Myocyte (in vitro differentiated cells): Measurements from ENCODE around the gene ARPC5L. TPM values are rescaled to one million over a fixed set of nuclear protein-coding genes. Genes with fewer than 3 reads are reported as not detected.

Source experiments
- DNase-seq: peaks from one replicate; pipeline ENCODE4 v3.0.0-alpha.2; 2012; ENCODE audit warnings: low read depth
- total RNA-seq: library from RNA; depleted of rRNA; stranded (reverse); fragments of >200 nt; gene quantifications from 2 replicates; pipeline ENCODE4 v1.2.3, GENCODE V29; 2014

Gene ARPC5L
- total RNA-seq, 1 donor from 2014 or later, result 32.2 TPM

- DNase-seq, result peak; percentile 71
These were observed 1.2 kb upstream of the ARPC5L start for GRCh38 chr9:124860582-124861341.

- peak; percentile 56 for DNase-seq
These were observed 1.5 kb downstream of the ARPC5L start for GRCh38 chr9:124863371-124863871.

DNA sequence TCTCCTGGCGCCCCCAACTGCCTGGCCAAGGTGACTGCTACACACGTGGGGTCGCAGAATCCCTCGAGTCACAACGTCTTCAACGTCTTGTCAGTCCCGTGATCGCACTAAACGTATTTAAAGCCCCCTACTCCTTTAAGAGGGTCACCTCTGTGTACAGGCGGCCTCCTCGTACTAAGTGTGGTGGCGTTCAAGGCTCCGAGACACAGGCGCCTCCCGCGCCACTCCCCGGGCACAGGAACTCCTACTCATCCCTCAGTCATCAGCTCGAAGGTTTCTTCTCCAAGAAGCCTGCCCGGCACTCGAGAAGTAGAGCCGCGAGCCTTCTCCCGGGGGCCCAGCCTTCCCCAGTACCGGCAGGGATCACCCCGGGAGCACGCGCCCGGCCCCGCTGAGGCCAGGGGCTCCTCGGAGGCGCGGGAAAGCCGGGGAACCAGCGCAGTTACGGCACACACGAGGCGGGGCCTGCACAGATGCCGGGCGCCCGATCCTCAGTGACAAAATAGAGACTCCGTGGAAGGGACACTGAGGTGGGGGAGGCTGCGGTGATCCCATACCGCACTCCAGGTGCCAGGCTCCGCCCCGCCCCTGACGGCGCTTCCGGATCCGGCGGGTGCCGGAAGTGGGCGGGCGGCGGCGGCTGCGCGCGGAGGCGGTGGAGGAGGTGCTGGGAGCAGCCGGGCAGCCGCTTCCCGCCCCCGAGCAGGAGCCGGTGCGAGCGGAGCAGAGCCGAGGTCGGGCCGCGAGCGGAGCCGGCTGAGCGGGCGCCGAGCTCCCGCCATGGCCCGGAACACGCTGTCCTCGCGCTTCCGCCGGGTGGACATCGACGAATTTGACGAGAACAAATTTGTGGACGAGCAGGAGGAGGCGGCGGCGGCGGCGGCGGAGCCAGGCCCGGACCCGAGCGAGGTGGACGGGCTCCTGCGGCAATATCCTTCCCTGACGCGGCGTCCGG, 6.9 kb downstream of the ARPC5L start:
- DNase-seq, result peak; percentile 89

DNA sequence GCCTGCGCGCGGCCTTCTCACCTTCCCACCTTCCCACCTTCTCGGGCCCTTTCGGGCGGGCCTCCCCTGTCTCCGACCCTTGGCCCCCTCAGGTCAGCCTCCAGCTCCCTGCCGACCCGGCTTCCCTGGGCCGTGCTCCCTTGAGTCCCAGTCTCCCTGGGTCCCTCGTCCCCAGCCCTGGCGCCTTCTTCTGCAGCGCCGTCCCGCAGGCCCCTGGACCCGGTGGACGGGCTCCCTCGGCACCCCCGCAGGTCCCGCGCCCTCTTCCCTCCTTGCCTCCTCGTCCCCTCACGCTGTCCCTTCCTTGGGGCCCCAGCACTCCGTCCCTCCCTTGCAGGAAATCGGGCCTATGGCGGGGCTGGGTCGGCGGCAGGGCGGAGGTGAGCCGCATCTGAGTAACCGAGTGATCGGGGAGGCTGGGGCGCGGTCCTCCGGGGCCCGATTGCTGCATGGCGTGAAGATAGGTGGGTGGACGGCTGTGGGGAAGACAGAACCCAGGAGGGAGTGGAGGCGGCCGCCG, 7.6 kb downstream of the ARPC5L start:
- DNase-seq, result no peak

DNA sequence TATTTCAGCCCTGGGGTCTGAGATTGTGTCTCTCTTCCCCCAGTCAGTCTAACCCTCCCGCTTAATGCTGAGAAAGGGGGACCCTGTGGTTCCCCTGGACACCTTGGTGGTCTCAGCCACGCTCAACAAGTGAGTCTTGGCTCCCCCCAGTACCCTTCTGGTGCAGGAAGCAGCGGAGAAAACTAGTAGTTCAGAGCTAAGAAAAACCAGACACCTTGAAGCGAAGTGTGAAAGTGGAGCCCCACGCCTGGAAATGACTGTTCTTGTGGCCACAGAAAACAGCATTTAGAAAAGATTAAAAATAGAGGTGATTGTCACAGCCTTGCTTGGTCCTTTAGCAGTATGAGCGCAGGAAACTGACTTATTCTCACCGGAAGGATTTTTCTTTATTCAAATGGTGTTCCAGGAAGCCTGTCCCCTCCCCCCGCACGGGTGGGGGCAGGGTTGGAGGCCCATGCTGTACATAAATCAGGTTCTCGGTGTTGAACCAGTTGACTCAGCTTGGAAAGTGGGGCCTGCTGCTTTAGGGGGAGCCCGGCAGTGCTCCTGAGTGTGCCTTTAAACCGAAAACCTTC, 8.1 kb downstream of the ARPC5L start:
- no peak for DNase-seq

GRCh38 chr9:124870723-124871122, 8.8 kb downstream of the ARPC5L start:
- DNase-seq, result no peak

- no peak for DNase-seq
These were observed 9.2 kb downstream of the ARPC5L start for GRCh38 chr9:124871156-124871561.

DNA sequence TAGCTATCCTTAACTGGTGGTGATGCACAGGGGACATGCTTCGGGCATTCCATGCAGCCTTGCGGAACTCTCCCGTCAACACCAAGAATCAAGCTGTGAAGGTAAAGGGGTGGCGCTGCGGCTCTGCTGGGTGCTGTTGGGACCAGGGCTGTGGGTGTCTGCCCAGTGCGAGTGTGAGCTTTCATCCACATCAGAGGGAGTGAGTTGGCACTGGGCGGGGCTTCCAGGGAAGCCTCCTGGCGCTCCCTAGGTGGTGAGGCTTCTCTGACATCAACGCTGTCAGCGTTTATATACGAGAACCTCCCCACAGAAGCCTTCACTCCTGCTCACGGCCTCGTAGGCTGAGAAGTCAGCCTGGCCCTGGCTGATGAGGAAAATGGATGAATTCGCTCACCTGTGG, 11.7 kb downstream of the ARPC5L start:
- no peak for DNase-seq

DNA sequence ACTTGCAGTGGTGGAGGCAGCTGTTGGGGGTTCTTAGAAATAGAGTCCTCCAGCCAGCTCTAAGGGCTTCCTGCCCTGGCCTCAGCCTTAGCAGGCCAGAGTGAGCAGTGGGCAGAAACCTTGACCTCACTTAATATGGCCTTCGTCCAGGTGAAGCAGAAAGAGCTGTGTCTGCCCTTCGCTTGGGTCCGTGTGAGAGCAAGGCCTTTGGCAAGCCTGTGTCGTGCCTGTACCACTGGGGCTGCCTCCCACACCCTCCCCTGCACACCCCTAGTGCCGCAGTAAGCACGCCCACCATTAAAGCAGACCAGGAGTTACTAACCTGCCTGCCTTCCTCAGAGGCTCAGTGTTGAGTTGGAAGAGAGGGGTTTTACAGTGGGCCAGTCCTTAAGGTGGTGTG, 13.6 kb downstream of the ARPC5L start:
- no peak for DNase-seq

- no peak for DNase-seq
These were observed 15.3 kb downstream of the ARPC5L start for GRCh38 chr9:124877021-124877782.

DNA sequence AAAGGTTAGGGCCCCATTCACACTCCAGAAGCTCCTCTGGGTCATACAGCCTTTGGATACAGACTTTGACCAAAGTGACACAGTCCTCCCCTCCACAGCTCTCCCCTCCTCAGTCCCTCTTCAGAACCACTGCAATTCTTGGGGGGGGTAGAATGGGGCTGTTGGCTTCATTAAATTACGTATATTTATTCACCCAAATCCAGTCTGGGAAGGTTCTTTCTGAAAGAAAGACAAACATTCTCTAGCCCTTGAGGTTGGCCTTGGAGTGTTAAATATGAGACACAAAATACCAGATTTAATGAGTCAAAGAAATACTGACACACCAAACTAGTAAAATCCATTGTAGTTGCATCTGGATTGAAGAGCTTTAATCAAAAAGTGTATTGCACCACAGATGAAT, 16.1 kb downstream of the ARPC5L start:
- DNase-seq, result no peak

GRCh38 chr9:124878518-124878917, 16.6 kb downstream of the ARPC5L start:
- DNase-seq, result no peak

DNA sequence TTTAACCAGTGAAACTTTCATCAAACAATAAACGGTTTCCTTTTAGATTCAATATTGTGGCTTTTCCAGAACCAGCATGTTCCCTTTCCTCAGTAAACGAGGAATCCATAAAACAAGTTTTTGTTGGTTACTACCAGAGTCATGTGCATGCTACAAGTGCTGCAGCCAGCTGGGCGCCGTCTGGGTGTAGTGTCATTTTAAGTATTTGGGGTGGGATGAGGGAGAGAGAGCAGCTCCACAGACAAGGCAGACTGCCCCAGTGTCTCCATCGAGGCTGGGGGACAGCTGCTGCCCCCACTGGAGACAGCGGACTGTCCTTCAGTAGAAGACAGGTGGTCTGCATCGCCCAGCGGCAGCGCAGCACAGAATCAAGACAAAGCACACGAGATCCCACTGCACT, 17.3 kb downstream of the ARPC5L start:
- DNase-seq, result no peak

DNA sequence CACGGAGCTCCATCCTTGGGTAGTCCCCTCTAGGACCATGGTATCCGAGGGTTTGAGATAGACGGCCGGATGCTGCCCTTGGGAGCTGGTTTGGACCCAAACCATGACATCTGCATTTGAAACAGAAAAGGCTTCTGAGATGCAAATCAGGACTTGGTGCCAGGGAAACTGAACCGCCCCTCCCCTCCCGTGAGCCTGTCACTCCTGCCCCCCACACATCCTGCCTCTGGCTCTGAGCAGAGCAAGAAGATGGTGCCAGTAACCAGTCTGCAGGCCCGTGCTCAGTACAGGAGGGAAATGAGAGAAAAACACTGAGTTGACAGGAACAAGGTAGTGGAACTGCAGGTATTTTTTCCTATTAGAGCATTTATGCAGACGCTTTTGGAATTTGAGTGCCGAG, 18.6 kb downstream of the ARPC5L start:
- no peak for DNase-seq

DNA sequence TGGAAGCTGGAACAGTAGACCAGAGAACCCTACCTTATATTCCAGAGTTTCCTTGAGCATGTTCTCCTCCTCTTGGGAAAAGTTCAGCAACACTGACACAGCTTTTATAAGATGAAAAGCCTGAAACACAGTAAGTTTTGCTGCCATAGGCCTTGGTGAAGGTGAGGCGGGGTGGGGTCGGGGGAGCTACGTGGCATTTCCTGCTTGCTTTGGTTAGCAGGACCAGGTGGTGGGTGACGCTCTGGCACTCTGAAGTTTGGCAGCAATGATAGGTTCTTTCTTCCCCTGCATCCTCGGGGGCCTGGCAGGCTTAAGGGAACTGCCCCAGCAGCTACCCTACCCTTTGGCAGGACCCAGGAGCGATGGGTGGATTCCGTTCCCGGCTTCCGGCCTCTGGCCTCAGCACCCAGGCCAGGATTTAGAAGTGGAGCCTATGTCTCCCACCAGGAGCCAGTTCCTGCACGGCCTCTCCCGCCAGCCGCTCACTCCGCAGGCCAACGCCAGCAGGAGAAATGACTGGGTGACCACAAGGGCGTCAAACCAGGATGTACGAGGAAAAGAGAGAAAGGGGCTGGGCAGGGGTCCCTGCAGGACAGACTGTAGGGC, 19.3 kb downstream of the ARPC5L start:
- no peak for DNase-seq

DNA sequence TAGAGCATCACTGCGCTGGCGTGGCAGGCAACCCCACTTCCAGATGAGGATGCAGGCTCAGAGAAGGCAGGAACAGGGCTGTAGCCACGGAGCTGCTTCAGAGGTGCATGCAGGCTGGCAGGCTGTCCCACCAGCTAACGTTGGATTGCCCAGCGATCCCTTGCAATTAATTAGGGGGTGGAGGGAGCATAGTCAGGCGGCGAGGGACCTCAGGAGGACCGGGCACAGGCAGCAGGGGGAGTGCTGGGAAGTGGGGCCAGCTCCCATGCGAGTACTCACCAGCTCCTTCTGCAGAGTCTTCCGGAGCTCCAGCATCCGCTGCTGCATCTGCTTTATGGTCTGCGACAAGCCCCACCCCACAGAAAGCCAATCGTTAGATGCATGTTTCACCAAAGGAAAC, 20.3 kb downstream of the ARPC5L start:
- DNase-seq, result no peak

GRCh38 chr9:124884376-124884775, 22.4 kb downstream of the ARPC5L start:
- no peak for DNase-seq

GRCh38 chr9:124885551-124885950, 23.6 kb downstream of the ARPC5L start:
- DNase-seq, result no peak

DNA sequence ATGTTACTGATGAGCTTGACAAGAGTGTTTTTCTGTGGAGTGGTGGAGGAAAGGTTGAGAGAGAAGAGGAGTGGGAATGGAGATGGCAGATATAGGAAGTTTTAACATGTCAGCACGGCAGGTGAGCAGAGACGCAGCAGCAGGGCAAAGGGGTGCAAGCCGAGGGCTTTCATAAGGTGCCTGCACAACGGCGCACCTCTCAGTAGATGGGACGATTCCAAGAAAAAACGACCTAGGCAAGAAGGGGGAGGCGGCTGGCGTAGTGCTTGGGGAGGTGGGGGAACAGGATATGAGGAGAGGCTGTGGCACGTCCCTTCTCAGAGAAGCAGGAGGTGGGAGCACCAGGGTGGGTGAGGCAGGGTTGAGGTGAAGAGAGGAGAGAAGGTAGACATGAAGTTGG, 24.5 kb downstream of the ARPC5L start:
- no peak for DNase-seq

DNA sequence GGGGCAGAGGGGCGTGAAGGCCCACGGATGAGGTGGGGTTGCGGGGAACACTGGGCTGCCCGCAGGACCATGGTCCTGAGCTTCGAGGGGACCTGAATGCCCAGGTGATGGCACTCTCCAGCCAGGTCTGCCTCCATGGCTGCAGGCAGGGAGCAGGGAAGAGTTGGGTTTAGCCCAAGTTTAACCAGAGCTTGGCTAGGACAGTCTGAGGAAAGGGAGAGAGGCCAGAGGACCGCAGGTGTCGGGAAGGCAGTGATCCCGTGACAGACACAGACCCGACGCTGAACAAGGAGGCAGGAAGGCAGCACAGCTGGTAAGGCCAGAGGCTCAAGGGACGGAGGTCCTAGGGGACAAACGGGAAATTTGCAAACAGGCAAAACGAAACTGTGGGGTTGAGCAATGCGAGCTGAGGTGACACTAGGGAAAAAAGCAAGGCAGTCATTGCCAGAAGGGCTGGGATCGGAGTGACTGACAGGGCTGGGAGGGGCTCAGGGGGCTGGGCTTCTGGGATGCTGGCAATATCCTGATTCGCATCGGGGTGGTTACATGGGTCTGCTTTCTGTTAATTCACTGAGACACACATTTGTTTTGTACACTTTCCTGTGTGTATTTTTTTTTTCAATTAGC, 25.0 kb downstream of the ARPC5L start:
- DNase-seq, result no peak
